C4-2B (cell line): Measurements from ENCODE around the gene SEPTIN12.

Source experiments
- CTCF ChIP-seq: fragments of 450-650 bp; conservative IDR thresholded peaks from 2 replicates; pipeline ENCODE4 v1.5.1; 2017; ENCODE audit warnings: mild to moderate bottlenecking
- ZFX ChIP-seq: fragments of 450-650 bp; IDR thresholded peaks from 2 replicates; pipeline ENCODE4 v1.6.1; 2017

DNA sequence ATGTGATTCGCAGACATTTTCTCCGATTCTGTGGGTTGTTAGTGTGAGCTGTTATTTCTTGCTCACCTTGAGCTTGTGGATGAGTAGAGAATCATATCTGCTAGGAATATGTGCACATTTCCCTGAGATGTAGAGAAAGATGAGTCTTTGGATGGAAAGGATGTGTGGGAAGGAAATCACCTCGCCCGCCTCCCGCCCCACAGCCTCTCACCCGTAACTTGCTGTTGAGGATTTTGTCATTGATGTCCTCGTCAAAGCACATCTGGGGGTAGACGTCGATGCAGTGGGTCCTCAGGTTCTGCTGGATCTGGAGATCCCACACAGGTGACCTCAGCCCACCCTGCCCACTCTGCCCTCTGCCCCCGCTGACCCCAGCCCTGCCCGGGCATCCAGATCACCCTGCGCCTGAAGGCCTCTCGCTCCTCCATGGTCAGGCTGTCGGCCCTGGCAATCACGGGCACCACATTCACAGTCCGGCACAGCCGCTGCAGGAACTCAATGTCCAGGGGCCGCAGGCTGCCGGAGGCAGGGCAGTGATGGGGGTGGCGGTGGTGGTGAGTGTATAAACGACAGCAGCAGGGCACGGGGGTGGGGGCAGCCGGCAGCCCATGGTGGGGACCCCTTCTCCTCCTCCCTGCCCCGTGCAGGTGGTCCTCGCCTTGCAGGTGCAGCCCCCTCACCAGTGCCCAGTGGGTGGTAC lies 4.7 kb downstream of the SEPTIN12 start:
- TF ChIP-seq CTCF (no peak), ZFX (no peak)
